ENCODE results near the gene MAP2K2. TPM values are rescaled to one million over a fixed set of nuclear protein-coding genes. Genes with fewer than 3 reads are reported as not detected.
"Not testable (repeated sequence)": the region's sequence is repeated elsewhere in the genome, so short reads cannot be mapped to it uniquely, and the experiment has no call there.

MAP2K2 gene
- 139 TPM for total RNA-seq

DNA sequence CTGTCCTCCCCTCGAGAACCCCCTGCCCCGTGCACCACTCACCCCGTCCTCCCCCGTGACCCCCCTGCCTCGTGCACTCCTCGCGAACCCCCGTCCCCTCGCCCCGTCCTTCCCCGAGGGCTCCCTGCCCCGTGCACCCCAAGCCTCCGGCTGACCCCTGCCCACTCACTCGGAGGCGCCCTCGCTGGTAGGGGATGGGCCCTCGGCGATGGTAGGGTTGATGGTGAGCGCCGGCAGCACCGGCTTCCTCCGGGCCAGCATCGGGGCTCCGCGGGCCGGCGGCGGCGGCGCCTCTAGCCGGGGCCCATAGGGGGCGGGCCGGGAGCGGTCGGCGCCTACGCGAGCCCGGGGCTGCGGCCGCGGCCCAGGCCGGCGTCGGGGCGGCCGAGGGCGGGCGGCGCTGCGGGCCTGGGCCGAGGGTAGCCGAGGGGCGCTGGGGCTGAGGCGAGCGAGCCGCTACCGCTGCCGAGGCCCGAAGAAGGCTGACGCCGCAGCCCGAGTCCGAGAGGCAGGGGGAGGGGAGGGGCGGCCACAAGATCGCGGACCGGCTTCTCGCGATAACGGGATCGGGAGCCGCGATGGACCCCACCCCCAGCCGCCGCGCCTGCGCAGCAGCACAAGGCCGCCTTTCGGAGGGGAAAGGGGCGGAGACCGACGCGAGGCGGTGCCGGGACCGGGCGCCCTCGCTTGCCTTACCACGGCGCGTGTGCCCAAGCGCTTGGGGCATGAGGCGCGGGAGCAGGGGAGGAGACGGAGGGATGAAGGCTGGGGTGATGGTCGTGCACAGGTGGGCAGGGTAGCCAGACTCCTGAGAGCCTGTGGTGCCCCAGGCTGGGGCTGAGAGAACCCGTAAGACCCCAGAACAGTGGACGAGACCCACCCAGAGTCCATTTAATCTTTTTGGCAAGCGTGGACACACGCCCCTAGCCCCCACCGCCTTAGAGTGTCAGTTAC is at the start of gene MAP2K2:
MAP2K2 (minus strand) TSS at position 508 of the 954 bp plus-strand sequence; CDS start at position 261, 247 bp downstream.
- peak; percentile 94 for DNase-seq (ENCODE audit: low spot score)

- DNase-seq (ENCODE audit: low spot score): peak; percentile 54
These were observed 49.0 kb upstream of the MAP2K2 start for GRCh38 chr19:4172861-4173473.

DNA sequence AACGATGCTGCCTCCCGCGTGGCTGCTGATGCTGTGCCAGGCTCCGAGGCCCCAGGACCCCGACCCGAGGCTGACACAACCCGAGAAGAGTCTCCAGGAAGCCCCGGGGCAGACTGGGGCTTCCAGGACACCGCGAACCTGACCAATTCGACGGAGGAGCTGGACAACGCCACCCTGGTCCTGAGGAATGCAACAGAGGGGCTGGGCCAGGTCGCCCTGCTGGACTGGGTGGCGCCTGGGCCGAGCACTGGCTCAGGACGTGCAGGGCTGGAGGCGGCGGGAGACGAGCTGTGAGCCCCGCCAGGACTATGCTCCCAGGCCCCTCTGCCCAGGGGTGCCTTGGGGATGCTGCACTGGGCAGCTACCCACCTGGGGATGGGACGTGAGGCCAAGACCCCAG is 47.8 kb upstream of the MAP2K2 start:
- no peak for DNase-seq (ENCODE audit: low spot score)

DNA sequence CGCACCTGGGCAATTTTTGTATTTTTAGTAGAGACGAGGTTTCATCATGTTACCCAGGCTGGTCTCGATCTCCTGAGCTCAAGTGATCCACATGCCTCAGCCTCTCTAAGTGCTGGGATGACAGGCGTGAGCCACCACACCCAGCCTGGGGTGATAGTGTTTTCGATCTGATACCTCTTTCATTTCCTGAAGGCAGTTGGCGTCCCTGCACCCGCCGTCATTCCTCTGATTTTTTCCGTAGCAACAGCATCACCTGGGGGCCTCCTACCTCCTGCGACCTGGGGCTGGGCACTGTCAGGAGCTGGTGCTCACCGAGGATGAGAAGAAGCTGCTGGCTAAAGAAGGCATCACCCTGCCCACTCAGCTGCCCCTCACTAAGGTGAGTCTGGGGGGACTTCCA is 40.3 kb upstream of the MAP2K2 start:
- DNase-seq (ENCODE audit: low spot score): no peak

DNA sequence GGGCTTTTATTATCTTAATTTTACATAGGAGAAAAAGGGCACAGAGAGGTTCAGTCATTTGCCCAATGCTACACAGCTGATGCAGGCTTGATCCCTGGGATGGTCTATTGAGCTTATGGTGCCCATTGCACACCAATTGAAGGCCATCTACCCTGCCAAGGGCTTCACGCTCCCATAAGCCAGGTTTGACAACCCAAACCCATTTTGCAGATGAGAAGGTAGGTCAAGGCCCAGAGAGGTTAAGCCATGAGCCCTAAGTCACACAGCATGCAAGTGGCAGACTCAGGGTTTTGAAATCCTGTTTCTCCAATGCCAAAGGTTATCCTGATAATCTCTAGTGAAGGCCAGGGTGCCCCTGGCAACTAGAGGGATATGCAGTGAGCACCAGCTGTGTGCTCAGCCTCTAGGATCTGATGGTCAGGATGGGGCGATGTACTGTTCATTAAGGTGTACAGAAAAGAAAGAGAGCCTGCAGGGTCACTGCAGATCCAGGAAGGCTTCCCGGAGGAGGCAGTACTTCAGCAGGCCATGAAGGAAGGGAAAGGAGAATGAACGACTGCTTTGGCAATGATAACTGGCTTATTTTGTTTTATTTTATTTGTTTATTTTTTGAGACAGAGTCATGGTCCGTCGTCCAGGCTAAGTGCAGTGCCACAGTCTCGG is 37.6 kb upstream of the MAP2K2 start:
- no peak for DNase-seq (ENCODE audit: low spot score)

DNA sequence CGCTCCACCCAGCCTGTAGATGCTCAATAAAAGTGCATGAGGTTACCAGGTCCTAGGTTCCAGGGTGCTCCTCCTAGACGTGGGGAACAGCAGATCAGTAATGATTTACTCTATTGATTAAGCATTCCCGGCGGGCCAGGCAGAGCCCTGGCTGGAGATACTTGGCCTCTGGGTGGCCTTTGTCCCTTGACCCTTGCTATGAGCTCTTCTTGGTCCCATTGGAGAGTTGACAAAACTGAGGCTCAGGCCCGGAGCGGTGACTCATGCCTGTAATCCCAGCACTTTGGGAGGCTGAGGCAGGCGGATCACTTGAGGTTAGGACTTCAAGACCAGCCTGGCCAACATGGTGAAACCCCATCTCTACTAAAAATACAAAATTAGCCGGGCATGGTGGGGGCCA is 34.0 kb upstream of the MAP2K2 start:
- not testable (repeated sequence) for DNase-seq (ENCODE audit: low spot score)

DNA sequence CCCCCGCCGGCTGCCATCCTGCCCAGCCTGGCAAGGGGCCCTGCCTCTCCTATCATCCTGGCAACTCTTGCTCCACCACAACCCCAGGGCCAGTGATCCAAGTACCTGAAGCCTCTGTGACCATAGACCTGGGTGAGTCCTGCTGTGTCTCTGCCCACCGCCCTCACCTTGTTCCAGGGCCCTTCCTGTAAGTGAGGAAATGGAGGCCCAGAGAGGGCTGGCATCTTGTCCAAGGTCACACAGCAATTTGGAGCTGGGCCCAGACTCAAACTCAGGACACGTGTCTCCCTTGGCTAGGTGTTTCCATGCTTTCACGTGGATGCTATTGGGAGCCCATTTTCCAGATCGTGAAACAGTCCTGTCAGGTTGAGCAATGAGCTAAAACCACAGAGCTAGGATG is 33.2 kb upstream of the MAP2K2 start:
- DNase-seq (ENCODE audit: low spot score): no peak

GRCh38 chr19:4154571-4155312 is 30.8 kb upstream of the MAP2K2 start:
- no peak for DNase-seq (ENCODE audit: low spot score)

DNA sequence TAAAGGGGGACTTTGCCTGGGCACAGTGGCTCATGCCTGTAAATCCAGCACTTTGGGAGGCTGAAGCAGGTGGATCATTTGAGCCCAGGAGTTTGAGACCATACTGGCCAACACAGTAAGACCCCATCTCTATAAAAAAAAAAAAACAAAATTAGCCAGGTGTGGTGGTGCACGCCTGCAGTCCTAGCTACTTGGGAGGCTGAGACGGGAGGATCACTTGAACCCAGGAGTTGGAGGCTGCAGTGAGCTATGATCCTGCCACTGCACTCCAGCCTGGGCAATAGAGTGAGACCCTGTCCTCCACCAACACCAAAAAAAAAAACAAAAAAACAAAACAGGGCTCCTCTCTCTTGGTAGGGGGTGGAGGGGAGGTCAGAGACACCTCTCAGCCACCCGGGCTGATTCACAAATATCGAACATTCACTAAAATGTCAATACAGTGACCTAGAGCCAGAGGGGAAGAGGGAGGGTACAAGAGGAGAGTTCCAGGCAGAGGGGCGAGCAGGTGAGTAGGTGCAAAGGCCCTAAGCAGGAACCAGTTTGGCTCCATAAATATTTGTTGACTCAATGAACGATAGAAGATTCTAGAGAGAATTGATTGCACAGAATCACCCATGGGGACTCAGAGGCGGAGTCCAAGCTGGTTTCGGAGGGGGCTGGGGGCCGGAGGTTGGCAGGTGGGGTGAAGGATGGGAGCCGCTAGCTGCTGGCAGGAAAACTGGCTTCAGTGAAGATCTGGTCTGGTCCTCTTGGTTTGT is 28.5 kb upstream of the MAP2K2 start:
- no peak for DNase-seq (ENCODE audit: low spot score)

GRCh38 chr19:4151623-4152022 is 27.7 kb upstream of the MAP2K2 start:
- DNase-seq (ENCODE audit: low spot score): no peak

GRCh38 chr19:4149518-4150288 is 25.8 kb upstream of the MAP2K2 start:
- DNase-seq (ENCODE audit: low spot score): peak; percentile 19

GRCh38 chr19:4144666-4145249 is 20.8 kb upstream of the MAP2K2 start:
- DNase-seq (ENCODE audit: low spot score): peak; percentile 62

GRCh38 chr19:4142916-4143315 is 19.0 kb upstream of the MAP2K2 start:
- not testable (repeated sequence) for DNase-seq (ENCODE audit: low spot score)

DNA sequence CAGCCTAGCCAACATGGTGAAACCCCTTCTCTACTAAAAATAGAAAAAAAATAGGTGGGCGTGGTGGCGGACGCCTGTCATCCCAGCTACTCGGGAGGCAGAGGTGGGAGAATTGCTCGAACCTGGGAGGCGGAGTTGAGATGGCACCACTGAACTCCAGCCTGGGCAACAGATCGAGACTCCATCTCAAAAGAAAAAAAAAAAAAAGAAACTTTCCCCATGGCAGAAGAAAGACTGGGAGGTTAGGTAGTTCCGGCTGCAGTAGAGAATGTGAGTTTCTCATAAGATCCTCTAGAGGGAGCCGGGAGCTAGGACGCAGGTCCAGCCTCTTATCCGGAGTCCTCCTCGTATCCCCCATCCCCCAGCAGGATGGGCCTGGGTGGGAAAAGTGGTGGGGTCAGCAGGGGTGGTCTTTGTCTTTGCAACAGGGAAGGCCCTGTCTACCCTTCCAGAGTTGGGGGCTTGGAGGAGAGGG is 16.4 kb upstream of the MAP2K2 start:
- DNase-seq (ENCODE audit: low spot score): no peak

DNA sequence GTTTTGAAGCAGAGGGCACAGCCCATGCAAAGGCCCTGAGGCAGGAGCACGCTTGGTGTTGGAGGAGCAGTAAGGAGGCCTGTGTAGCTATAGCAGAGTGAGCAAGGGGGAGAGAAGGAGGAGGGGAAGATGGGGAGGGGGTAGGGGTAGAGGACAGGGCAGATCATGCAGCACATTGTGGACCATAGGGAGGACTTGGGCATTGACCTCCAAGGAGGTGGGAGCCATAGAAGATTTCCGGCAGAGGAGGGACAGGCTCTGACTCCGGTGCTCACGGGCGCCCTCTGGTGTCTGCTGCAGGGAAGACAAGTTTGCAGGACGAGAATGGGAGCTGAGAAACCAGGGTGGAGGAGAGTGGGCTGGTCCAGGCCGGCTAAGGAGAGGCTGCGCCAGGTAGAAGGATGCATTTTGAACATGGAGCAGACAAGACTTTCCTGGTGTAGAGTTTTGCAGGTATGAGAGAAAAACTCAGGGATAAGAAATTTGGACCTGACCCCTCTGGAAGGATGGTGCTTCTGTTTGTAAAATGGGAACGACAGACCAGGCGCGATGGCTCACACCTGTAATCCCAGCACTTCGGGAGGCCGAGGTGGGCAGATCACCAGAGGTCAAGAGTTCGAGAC is 15.8 kb upstream of the MAP2K2 start:
- DNase-seq (ENCODE audit: low spot score): peak; percentile 83

GRCh38 chr19:4138445-4138844 is 14.5 kb upstream of the MAP2K2 start:
- no peak for DNase-seq (ENCODE audit: low spot score)

- no peak for DNase-seq (ENCODE audit: low spot score)
These were observed 12.8 kb upstream of the MAP2K2 start for GRCh38 chr19:4136680-4137088.

- not testable (repeated sequence) for DNase-seq (ENCODE audit: low spot score)
These were observed 11.5 kb upstream of the MAP2K2 start for GRCh38 chr19:4135386-4135785.

- no peak for DNase-seq (ENCODE audit: low spot score)
These were observed 10.4 kb upstream of the MAP2K2 start for GRCh38 chr19:4134351-4134750.

Data from mucosa of gallbladder (tissue), 1 donor.